Measurements from ENCODE around the gene PCDH10. TPM values are rescaled to one million over a fixed set of nuclear protein-coding genes. Genes with fewer than 3 reads are reported as not detected.

Gene PCDH10
- total and polyA plus RNA-seq, 8 donors, result 0.45 to 0.93 (median 0.59) TPM

GRCh38 chr4:133131829-133132460 lies 17.1 kb upstream of the PCDH10 start:
- Histone ChIP-seq H3K27ac (no peak overlapping the region), H3K27me3 (no peaks in the 10 kb centered on the region), H3K4me1 (no peaks in the 10 kb centered on the region), H3K4me3 (no peak overlapping the region), H3K36me3 (no peaks in the 10 kb centered on the region), H3K9me3 (no peaks in the 10 kb centered on the region)
- ATAC-seq (no peak), DNase-seq (no peak)
- intact Hi-C loops (cut with DNase I), result no loop called here
- TF ChIP-seq CTCF (IDR thresholded peaks at IDR 0.05), result no peak

GRCh38 chr4:133136833-133137232 lies 12.3 kb upstream of the PCDH10 start:
- Histone ChIP-seq H3K27ac (no peak overlapping the region), H3K36me3 (no peaks in the 10 kb centered on the region), H3K4me1 (no peaks in the 10 kb centered on the region), H3K4me3 (no peak overlapping the region), H3K27me3 (peaks cover 0 to 12% of the 10 kb centered on the region in 2 donors), H3K9me3 (no peaks in the 10 kb centered on the region)
- intact Hi-C loops (cut with DNase I), result no loop called here
- ATAC-seq (no peak), DNase-seq (no peak)
- no peak for TF ChIP-seq CTCF (IDR thresholded peaks at IDR 0.05)

GRCh38 chr4:133137571-133137970 lies 11.5 kb upstream of the PCDH10 start:
- no peak for TF ChIP-seq CTCF (IDR thresholded peaks at IDR 0.05)
- no peaks in the 10 kb centered on the region for H3K36me3 ChIP-seq
- H3K9me3 ChIP-seq, result no peaks in the 10 kb centered on the region
- no peak overlapping the region for H3K4me3 ChIP-seq
- intact Hi-C loops (cut with DNase I), result no loop called here
- no peak for DNase-seq
- ATAC-seq, result no peak
- no peak overlapping the region for H3K27ac ChIP-seq
- H3K27me3 ChIP-seq, result peaks cover 3 to 12% of the 10 kb centered on the region in 2 donors
- H3K4me1 ChIP-seq, result no peaks in the 10 kb centered on the region

GRCh38 chr4:133143775-133144430 lies 5.2 kb upstream of the PCDH10 start:
- Histone ChIP-seq H3K36me3 (no peaks in the 10 kb centered on the region), H3K27me3 (peaks cover 44 to 71% of the 10 kb centered on the region in 2 donors), H3K4me1 (peaks cover 8 to 28% of the 10 kb centered on the region in 2 donors), H3K27ac (no peak overlapping the region), H3K9me3 (no peaks in the 10 kb centered on the region), H3K4me3 (no peak overlapping the region)
- ATAC-seq (no peak), DNase-seq (no peak)
- no peak for TF ChIP-seq CTCF (IDR thresholded peaks at IDR 0.05)
- intact Hi-C loops (cut with DNase I), result no loop called here

GRCh38 chr4:133145241-133145640 lies 3.9 kb upstream of the PCDH10 start:
- Histone ChIP-seq H3K9me3 (no peaks in the 10 kb centered on the region), H3K36me3 (no peaks in the 10 kb centered on the region), H3K27ac (no peak overlapping the region), H3K4me1 (peaks cover 14 to 40% of the 10 kb centered on the region in 2 donors), H3K4me3 (no peak overlapping the region), H3K27me3 (peaks cover 57 to 83% of the 10 kb centered on the region in 2 donors)
- no peak for TF ChIP-seq CTCF (IDR thresholded peaks at IDR 0.05)
- no peak for DNase-seq
- intact Hi-C loops (cut with DNase I), result no loop called here
- ATAC-seq, result no peak
